ENCODE measurements around the gene KCNA4. TPM values are rescaled to one million over a fixed set of nuclear protein-coding genes. Genes with fewer than 3 reads are reported as not detected.

Gene KCNA4
- total and polyA plus RNA-seq, 2 experiments from 2014 or later, result 0.43 TPM; not detected in 1

DNA sequence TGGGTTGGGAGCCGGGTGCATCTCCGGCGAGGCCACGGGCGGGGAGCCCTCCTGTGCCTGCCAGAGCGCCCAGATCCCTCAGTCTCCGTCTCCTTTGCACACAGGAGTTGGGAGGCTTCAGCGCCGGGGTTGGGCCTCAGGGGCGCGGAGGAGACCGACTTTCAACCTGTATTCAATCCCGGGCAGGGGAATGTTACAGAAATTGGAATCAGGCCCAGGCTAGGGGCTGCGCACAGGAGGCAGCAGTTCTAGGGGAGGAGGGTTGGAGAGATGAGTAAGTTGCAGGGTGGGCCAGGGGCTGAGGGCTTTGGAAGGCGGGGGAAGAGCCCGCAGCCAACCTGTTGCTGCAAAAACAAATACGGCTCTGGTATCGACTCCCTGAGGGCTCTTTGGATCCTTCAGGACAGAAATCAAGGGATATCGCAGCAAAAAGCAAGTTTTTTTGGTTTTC, 640 bp upstream of the KCNA4 start:
- no peaks in the 10 kb centered on the region for H3K4me1 ChIP-seq (ENCODE audit: insufficient read depth)
- H3K27ac ChIP-seq, result no peak overlapping the region
- H3K4me3 ChIP-seq, result no peak overlapping the region
- H3K4me2 ChIP-seq (ENCODE audit: unreplicated experiment), result no peak overlapping the region
- no peaks in the 10 kb centered on the region for H3K9me2 ChIP-seq (ENCODE audit: insufficient read depth)
- H3K79me2 ChIP-seq (ENCODE audit: insufficient read depth), result no peaks in the 10 kb centered on the region
- DNase-seq, result no peak
- H4K20me1 ChIP-seq (ENCODE audit: insufficient read depth), result no peaks in the 10 kb centered on the region
- no peak overlapping the region for H2AFZ ChIP-seq
- TF ChIP-seq EZH2phosphoT487 (IDR thresholded peaks at IDR 0.05; ENCODE audit: insufficient read depth, low read depth), result no peak
- TF ChIP-seq EZH2 (IDR thresholded peaks at IDR 0.05; ENCODE audit: insufficient read depth, poor library complexity, severe bottlenecking), result no peak
- no peaks in the 10 kb centered on the region for H3F3A ChIP-seq (ENCODE audit: insufficient read depth)
- peaks cover 13% of the 10 kb centered on the region; the same call in 1 of the 2 replicates for H3K27me3 ChIP-seq (replicated peaks; ENCODE audit: insufficient read depth)
- no peaks in the 10 kb centered on the region for H3K36me3 ChIP-seq (ENCODE audit: low read depth)
- H3K9me3 ChIP-seq (ENCODE audit: low read depth), result no peaks in the 10 kb centered on the region
- 65 to 68% methylated on average over 16 to 19 of the region's 19 CpGs for WGBS, 2 experiments (ENCODE audit: low coverage in 1 of 2, low lambda C conversion rate in 2 of 2, missing lambda C conversion rate in 2 of 2)
- in situ Hi-C loops (cut with MboI), result no loop called here
- H3K9ac ChIP-seq, result no peak overlapping the region

DNA sequence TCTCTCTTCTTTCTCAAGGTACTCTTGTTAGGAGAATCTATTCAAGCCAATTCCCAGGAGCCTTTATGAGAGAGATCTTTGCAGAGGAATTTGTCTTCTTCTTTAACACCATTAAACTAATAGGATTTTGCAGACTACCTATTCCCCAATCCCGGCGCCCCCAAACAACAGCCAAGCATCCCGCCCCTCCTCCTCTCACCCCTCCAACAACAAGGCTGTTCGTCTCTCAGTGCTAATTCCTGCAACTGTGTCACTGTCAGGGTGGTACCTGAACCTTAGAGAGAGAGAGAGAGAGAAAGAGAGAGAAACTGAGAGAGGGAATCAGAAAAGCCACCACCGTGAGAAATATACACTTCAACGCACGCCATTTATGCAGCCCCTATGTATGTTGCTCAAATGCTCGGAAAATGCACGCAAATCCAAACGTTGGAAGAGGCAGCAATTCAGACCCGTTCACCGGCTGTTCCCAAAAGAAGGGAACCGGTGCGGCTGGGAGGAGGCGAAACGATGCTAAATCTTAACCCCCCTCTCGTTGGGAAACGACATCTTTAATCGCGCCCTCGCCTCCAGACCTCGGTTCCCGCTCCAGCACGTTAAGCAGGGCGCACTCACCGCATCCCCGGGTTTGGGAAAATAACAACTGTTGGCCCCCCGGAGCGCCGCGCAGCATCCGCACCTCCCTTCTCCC, 961 bp downstream of the KCNA4 start:
- no peak for TF ChIP-seq EZH2phosphoT487 (IDR thresholded peaks at IDR 0.05; ENCODE audit: insufficient read depth, low read depth)
- TF ChIP-seq EZH2 (IDR thresholded peaks at IDR 0.05; ENCODE audit: insufficient read depth, poor library complexity, severe bottlenecking), result no peak
- in situ Hi-C loops (cut with MboI), result no loop called here
- H2AFZ ChIP-seq, result no peak overlapping the region

DNA sequence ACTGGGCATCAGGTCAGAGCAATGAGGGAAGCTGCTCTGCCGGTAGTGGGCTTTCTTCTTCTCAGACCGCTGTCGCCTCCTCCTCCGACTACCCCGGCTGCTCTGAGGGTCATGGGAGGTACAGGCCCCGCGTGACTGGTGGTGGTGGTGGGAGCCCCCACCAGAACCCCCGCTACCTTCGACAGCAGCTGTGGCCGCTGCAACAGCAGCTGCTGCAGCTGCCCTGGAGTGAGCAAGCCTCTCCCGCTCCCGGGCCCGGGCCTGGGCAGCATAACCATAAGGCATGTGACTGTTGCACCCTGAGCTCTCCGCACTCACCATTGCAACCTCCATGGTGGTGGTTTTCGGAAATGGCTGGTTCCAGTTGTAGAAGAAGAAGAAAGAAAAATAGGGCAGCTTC, 4.5 kb downstream of the KCNA4 start:
- Histone ChIP-seq H3F3A (ENCODE audit: insufficient read depth) (no peaks in the 10 kb centered on the region), H3K36me3 (ENCODE audit: low read depth) (no peaks in the 10 kb centered on the region), H3K27me3 (replicated peaks; ENCODE audit: insufficient read depth) (peaks cover 13% of the 10 kb centered on the region; the same call in 1 of the 2 replicates), H3K9me3 (ENCODE audit: low read depth) (no peaks in the 10 kb centered on the region), H3K9me2 (ENCODE audit: insufficient read depth) (no peaks in the 10 kb centered on the region), H3K79me2 (ENCODE audit: insufficient read depth) (no peaks in the 10 kb centered on the region), H3K4me3 (no peak overlapping the region), H3K27ac (no peak overlapping the region), H4K20me1 (ENCODE audit: insufficient read depth) (no peaks in the 10 kb centered on the region), H3K9ac (no peak overlapping the region), H3K4me1 (ENCODE audit: insufficient read depth) (no peaks in the 10 kb centered on the region), H2AFZ (no peak overlapping the region), H3K4me2 (ENCODE audit: unreplicated experiment) (no peak overlapping the region)
- WGBS, 2 experiments (ENCODE audit: low coverage in 1 of 2, low lambda C conversion rate in 2 of 2, missing lambda C conversion rate in 2 of 2), result 70% methylated on average over 15 of the region's 15 CpGs
- DNase-seq, result no peak
- TF ChIP-seq EZH2phosphoT487 (IDR thresholded peaks at IDR 0.05; ENCODE audit: insufficient read depth, low read depth) (no peak), EZH2 (IDR thresholded peaks at IDR 0.05; ENCODE audit: insufficient read depth, poor library complexity, severe bottlenecking) (no peak)
- in situ Hi-C loops (cut with MboI), result no loop called here

More for the DNA sequence above, 961 bp downstream of the KCNA4 start:
- Histone ChIP-seq H3K79me2 (ENCODE audit: insufficient read depth) (no peaks in the 10 kb centered on the region), H3K27me3 (replicated peaks; ENCODE audit: insufficient read depth) (peaks cover 13% of the 10 kb centered on the region; the same call in 1 of the 2 replicates), H3K4me3 (no peak overlapping the region), H3K36me3 (ENCODE audit: low read depth) (no peaks in the 10 kb centered on the region), H4K20me1 (ENCODE audit: insufficient read depth) (no peaks in the 10 kb centered on the region), H3F3A (ENCODE audit: insufficient read depth) (no peaks in the 10 kb centered on the region), H3K9ac (no peak overlapping the region), H3K27ac (no peak overlapping the region), H3K4me2 (ENCODE audit: unreplicated experiment) (no peak overlapping the region), H3K9me2 (ENCODE audit: insufficient read depth) (no peaks in the 10 kb centered on the region), H3K9me3 (ENCODE audit: low read depth) (no peaks in the 10 kb centered on the region), H3K4me1 (ENCODE audit: insufficient read depth) (no peaks in the 10 kb centered on the region)
- DNase-seq, result no peak
- 4% methylated on average over 31 to 32 of the region's 32 CpGs for WGBS, 2 experiments (ENCODE audit: low coverage in 1 of 2, low lambda C conversion rate in 2 of 2, missing lambda C conversion rate in 2 of 2)

DNA sequence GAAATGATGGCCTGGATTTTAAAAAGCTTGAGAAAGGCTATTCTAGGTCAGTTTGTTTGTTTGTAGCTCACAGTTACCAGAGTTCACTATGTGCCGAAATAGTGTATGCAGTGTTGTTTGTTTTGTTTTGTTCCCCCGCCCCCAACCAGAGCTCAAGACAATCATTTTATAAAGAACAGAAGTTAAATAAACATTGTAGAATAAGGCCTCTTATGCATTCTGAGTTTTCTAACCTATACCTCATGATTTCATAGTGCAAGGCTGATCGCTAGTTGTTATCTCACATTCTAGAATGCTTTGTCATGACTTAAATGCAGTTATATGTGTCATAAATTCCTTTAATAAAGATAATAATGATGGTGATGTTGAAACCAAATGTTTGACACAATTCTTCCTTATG, 7.8 kb downstream of the KCNA4 start:
- 42 to 46% methylated on average over 3 of the region's 3 CpGs for WGBS, 2 experiments (ENCODE audit: low coverage in 1 of 2, low lambda C conversion rate in 2 of 2, missing lambda C conversion rate in 2 of 2)
- no peak overlapping the region for H3K9ac ChIP-seq
- DNase-seq, result no peak
- in situ Hi-C loops (cut with MboI), result no loop called here
- H3K79me2 ChIP-seq (ENCODE audit: insufficient read depth), result no peaks in the 10 kb centered on the region
- H3K27me3 ChIP-seq (replicated peaks; ENCODE audit: insufficient read depth), result no peaks in the 10 kb centered on the region
- no peaks in the 10 kb centered on the region for H3K9me2 ChIP-seq (ENCODE audit: insufficient read depth)
- no peaks in the 10 kb centered on the region for H3F3A ChIP-seq (ENCODE audit: insufficient read depth)
- H3K27ac ChIP-seq, result no peak overlapping the region
- TF ChIP-seq EZH2 (IDR thresholded peaks at IDR 0.05; ENCODE audit: insufficient read depth, poor library complexity, severe bottlenecking) (no peak), EZH2phosphoT487 (IDR thresholded peaks at IDR 0.05; ENCODE audit: insufficient read depth, low read depth) (no peak)
- H3K36me3 ChIP-seq (ENCODE audit: low read depth), result no peaks in the 10 kb centered on the region
- no peaks in the 10 kb centered on the region for H4K20me1 ChIP-seq (ENCODE audit: insufficient read depth)
- H3K4me3 ChIP-seq, result no peak overlapping the region
- no peaks in the 10 kb centered on the region for H3K4me1 ChIP-seq (ENCODE audit: insufficient read depth)
- H3K9me3 ChIP-seq (ENCODE audit: low read depth), result no peaks in the 10 kb centered on the region
- no peak overlapping the region for H2AFZ ChIP-seq
- no peak overlapping the region for H3K4me2 ChIP-seq (ENCODE audit: unreplicated experiment)

Data from GM23248 (cell line).